ENCODE data around the gene PRPSAP2. TPM values are rescaled to one million over a fixed set of nuclear protein-coding genes. Genes with fewer than 3 reads are reported as not detected.

PRPSAP2 gene
- total RNA-seq, 1 donor from 2014 or later = 25.3 TPM

DNA sequence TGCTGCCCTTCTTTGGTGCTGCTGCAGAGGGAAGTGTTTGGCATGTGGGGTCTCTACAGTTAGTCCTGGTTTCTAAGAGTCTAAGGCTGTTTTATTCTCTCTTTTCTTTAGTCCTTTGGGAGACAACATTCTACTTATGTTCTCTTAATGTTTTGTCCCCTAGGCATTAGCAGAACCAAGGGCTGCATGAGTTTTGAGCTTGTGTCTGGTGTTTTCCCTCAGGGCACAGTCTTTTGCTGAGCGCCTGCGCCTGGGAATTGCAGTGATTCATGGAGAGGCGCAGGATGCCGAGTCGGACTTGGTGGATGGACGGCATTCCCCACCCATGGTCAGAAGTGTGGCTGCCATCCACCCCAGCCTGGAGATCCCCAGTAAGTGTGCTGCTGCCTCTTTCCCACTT is 53.0 kb downstream of the PRPSAP2 start:
- no peak overlapping the region for H3K27ac Mint-ChIP-seq (ENCODE audit: unreplicated experiment)

GRCh38 chr17:18916816-18917500 is 59.0 kb downstream of the PRPSAP2 start:
- H3K27me3 Mint-ChIP-seq (ENCODE audit: low read depth) = no peaks in the 10 kb centered on the region
- no peak for DNase-seq (ENCODE audit: low spot score)
- H3K4me1 Mint-ChIP-seq (ENCODE audit: low read depth) = peaks cover 17% of the 10 kb centered on the region
- H3K27ac Mint-ChIP-seq (ENCODE audit: unreplicated experiment) = no peak overlapping the region
- H3K4me3 Mint-ChIP-seq (ENCODE audit: unreplicated experiment) = no peak overlapping the region
- H3K36me3 Mint-ChIP-seq (ENCODE audit: low read depth) = peaks cover 31% of the 10 kb centered on the region
- H3K9me3 Mint-ChIP-seq (ENCODE audit: low read depth) = no peaks in the 10 kb centered on the region
- no peak for TF ChIP-seq CTCF (IDR thresholded peaks at IDR 0.05)

More for the DNA sequence above, 53.0 kb downstream of the PRPSAP2 start:
- DNase-seq (ENCODE audit: low spot score) = no peak
- Mint-ChIP-seq H3K4me1 (ENCODE audit: low read depth) (no peaks in the 10 kb centered on the region), H3K9me3 (ENCODE audit: low read depth) (no peaks in the 10 kb centered on the region), H3K36me3 (ENCODE audit: low read depth) (peaks cover 26% of the 10 kb centered on the region), H3K4me3 (ENCODE audit: unreplicated experiment) (no peak overlapping the region), H3K27me3 (ENCODE audit: low read depth) (no peaks in the 10 kb centered on the region)
- no peak for TF ChIP-seq CTCF (IDR thresholded peaks at IDR 0.05)

- Mint-ChIP-seq H3K4me3 (ENCODE audit: unreplicated experiment) (no peak overlapping the region), H3K9me3 (ENCODE audit: low read depth) (no peaks in the 10 kb centered on the region), H3K27me3 (ENCODE audit: low read depth) (no peaks in the 10 kb centered on the region), H3K27ac (ENCODE audit: unreplicated experiment) (no peak overlapping the region), H3K4me1 (ENCODE audit: low read depth) (peaks cover 22% of the 10 kb centered on the region), H3K36me3 (ENCODE audit: low read depth) (peaks cover 26% of the 10 kb centered on the region)
- no peak for DNase-seq (ENCODE audit: low spot score)
- TF ChIP-seq CTCF (IDR thresholded peaks at IDR 0.05) = no peak
These were observed 59.6 kb downstream of the PRPSAP2 start for GRCh38 chr17:18917506-18918032.

DNA sequence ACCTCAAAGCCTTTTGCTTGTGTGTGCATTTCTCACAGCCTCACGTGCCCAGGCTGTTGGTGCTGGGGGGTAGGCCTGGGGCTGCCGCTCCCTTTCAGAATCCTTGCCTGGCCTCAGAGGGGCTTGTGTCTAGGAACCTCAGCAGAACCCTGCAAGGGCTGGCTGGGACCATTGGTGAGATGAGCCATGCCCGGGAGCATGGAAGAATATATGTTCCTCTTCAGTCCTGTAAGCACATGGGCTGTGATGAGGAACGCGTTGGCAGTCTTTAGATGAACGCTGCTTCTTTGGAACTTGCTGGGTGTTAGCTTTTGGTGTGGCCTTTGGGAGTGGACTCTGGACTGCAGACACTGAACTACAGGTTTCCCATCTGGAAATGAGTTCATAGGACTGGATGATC is 62.0 kb downstream of the PRPSAP2 start:
- Mint-ChIP-seq H3K27me3 (ENCODE audit: low read depth) (no peaks in the 10 kb centered on the region), H3K27ac (ENCODE audit: unreplicated experiment) (no peak overlapping the region), H3K9me3 (ENCODE audit: low read depth) (no peaks in the 10 kb centered on the region), H3K36me3 (ENCODE audit: low read depth) (peaks cover 22% of the 10 kb centered on the region), H3K4me1 (ENCODE audit: low read depth) (peaks cover 26% of the 10 kb centered on the region), H3K4me3 (ENCODE audit: unreplicated experiment) (no peak overlapping the region)
- no peak for TF ChIP-seq CTCF (IDR thresholded peaks at IDR 0.05)
- DNase-seq (ENCODE audit: low spot score) = no peak

DNA sequence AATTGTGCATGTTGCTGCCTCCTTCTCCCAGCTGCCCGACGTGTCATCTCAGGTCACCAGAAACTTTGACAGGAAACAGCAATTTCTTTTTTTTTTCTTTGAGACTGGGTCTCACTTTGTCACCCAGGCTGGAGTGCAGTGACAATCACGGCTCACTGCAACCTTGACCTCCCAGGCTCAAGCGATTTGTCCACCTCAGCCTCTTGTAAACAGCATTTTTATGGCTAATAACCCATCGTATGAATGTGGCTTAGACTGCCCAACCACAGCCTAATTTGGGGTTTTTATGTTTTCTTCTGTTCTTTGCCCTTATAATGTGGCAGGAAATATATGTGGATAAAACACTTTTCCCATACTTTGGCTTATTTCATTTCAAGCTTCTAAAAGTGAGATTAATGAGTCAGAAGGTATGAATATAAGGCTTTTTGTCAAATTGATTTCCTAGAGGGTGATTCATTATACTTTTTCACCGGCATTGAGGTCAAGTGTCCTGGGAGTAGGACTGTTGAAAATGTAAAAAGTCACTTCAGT is 63.0 kb downstream of the PRPSAP2 start:
- Mint-ChIP-seq H3K4me3 (ENCODE audit: unreplicated experiment) (no peak overlapping the region), H3K27ac (ENCODE audit: unreplicated experiment) (peak overlapping the region; percentile 79), H3K27me3 (ENCODE audit: low read depth) (no peaks in the 10 kb centered on the region), H3K4me1 (ENCODE audit: low read depth) (peaks cover 26% of the 10 kb centered on the region), H3K9me3 (ENCODE audit: low read depth) (no peaks in the 10 kb centered on the region), H3K36me3 (ENCODE audit: low read depth) (peaks cover 17% of the 10 kb centered on the region)
- DNase-seq (ENCODE audit: low spot score) = no peak
- no peak for TF ChIP-seq CTCF (IDR thresholded peaks at IDR 0.05)
